Measurements from ENCODE around the gene POLR2H. TPM values are rescaled to one million over a fixed set of nuclear protein-coding genes. Genes with fewer than 3 reads are reported as not detected.
A peak's percentile ranks its signal among the peaks of the same experiment; 100 is the strongest.

Gene POLR2H
- total RNA-seq, 4 donors from 2014 or later = 58.1 to 113 (median 85.6) TPM

DNA sequence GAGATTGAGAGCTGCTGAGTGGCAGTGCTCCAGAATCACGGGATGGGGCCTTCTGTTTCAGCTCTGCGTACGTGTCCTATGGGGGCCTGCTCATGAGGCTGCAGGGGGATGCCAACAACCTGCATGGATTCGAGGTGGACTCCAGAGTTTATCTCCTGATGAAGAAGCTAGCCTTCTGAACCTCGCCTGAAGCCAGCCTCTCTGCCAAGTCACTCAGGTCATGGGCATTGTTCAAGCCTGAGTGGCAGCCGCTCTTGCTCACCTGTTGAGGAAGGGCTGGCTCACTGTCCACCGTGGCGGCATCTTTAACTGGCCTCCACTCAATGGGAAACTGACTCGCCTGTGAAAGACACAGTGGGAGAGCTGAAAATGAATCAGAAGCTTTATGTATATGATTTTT, 6.6 kb downstream of the POLR2H start:
- Histone ChIP-seq H3K4me1 (peaks cover 28 to 30% of the 10 kb centered on the region in 2 donors), H3K4me3 (replicated peaks in 1 of 3) (no peak overlapping the region), H3K27ac (peak overlapping the region in 1 of 3 donors; percentile 51), H3K27me3 (no peaks in the 10 kb centered on the region), H3K36me3 (peaks cover 3 to 11% of the 10 kb centered on the region in 2 donors), H3K9me3 (no peaks in the 10 kb centered on the region)
- 72 to 87% methylated on average over 8 to 9 of the region's 9 CpGs for WGBS, 2 donors
- intact Hi-C loops (cut with DNase I) = no loop called here
- TF ChIP-seq, protein P1, sequence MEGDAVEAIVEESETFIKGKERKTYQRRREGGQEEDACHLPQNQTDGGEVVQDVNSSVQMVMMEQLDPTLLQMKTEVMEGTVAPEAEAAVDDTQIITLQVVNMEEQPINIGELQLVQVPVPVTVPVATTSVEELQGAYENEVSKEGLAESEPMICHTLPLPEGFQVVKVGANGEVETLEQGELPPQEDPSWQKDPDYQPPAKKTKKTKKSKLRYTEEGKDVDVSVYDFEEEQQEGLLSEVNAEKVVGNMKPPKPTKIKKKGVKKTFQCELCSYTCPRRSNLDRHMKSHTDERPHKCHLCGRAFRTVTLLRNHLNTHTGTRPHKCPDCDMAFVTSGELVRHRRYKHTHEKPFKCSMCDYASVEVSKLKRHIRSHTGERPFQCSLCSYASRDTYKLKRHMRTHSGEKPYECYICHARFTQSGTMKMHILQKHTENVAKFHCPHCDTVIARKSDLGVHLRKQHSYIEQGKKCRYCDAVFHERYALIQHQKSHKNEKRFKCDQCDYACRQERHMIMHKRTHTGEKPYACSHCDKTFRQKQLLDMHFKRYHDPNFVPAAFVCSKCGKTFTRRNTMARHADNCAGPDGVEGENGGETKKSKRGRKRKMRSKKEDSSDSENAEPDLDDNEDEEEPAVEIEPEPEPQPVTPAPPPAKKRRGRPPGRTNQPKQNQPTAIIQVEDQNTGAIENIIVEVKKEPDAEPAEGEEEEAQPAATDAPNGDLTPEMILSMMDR (IDR thresholded peaks at IDR 0.05) = no peak
- TF ChIP-seq POLR2A (IDR thresholded peaks at IDR 0.05) = no peak
- DNase-seq = no peak

DNA sequence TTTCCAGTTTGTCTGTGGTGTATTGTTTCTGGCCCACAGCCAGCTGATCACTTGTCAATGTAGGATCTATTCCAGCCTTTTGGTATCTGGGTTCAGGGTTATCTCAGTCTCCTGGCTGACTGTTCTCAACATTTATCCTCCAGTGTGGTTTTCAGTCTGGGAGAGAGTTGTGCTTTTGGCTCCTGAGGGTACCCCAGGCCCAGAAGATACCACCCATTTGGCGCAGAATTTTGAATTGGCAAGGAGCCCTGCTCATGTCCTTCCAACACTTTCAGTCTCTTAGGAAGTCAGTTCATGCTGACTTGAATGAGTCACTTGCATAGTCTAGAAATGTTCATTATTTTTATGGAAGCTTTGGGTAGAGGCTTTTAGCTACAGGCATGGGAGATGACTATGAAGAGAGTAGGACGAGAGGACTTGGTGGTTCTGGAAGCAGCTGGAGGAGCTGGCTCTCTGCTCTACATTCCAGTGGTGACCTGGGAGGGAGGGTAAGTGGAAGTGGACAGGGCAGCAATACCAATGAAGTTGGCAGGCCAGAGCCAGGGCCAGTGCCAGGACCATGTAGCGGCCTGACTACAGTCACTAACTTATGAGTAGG, 7.2 kb downstream of the POLR2H start:
- Histone ChIP-seq H3K27ac (peak overlapping the region in 1 of 3 donors; percentile 51), H3K36me3 (peaks cover 3 to 11% of the 10 kb centered on the region in 2 donors), H3K4me3 (replicated peaks in 1 of 3) (no peak overlapping the region), H3K9me3 (no peaks in the 10 kb centered on the region), H3K27me3 (no peaks in the 10 kb centered on the region), H3K4me1 (peaks cover 25 to 28% of the 10 kb centered on the region in 2 donors)
- TF ChIP-seq, protein P1 (IDR thresholded peaks at IDR 0.05) = no peak
- TF ChIP-seq POLR2A (IDR thresholded peaks at IDR 0.05) = no peak
- peak; percentile 63 to 75 for DNase-seq
- WGBS, 2 donors = 49 to 51% methylated on average over 3 of the region's 3 CpGs
- intact Hi-C loops (cut with DNase I) = no loop called here

DNA sequence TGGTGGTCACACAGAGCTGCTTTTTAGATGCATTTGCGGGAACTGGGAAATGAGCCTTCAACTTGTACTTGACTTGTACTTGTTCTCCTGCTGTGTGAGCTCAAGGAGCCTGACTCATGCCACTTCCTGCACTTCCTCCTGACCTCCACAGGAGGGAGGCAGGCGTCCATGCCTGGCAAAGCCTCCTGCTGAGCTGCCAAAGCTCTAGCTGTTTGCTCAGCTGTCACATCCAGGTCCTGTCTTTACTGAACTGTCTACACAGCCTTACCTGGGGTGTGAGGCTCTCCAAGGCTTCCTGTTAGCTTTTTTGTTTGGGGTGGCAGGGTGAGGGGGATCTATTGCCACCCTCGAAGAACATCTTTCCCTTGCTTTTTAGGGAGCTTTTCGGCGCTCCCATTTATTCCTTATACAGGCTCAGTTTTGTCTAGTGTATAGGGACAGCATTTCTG, 10.1 kb downstream of the POLR2H start:
- Histone ChIP-seq H3K36me3 (peaks cover 0 to 10% of the 10 kb centered on the region in 2 donors), H3K27ac (no peak overlapping the region), H3K4me3 (replicated peaks in 1 of 3) (no peak overlapping the region), H3K9me3 (no peaks in the 10 kb centered on the region), H3K27me3 (no peaks in the 10 kb centered on the region), H3K4me1 (peaks cover 15 to 16% of the 10 kb centered on the region in 2 donors)
- WGBS, 2 donors = 42 to 48% methylated on average over 5 of the region's 5 CpGs
- TF ChIP-seq, protein P1 (IDR thresholded peaks at IDR 0.05) = peak; percentile 78 to 97 (median 96)
- no peak for TF ChIP-seq POLR2A (IDR thresholded peaks at IDR 0.05)
- intact Hi-C loops (cut with DNase I) = loop anchor here (5.0 to 10.0 kb wide), 2 partner anchors 141 to 173 kb away; no protein-coding TSS in a partner anchor
- peak; percentile 87 to 90 for DNase-seq

DNA sequence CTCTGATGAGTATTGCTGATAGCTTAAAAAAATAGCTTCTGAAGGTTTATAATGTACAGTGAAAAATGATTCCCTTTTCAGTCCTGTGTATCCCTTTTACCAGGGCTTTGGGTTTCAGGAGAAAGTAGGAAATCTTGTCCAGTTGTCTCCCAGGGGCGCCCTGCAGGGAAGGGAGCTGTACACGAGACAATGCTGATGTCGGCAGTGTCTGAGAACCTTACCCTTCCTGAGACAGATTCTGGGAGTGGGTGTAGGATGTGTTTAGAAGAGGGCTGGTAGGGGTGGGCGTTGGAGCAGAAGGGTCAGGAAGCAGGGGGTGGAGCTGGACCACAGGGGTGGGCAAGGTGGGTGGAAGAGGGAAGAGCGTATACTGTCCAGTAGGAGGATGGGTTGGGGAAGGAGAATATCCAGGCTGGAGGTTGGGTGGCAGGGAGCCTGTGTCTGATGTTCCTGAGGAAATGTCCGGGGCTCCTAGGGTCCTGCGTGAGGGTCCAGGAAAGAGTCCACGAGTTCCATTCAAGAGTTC, 10.8 kb downstream of the POLR2H start:
- intact Hi-C loops (cut with DNase I) = loop anchor here (5.0 to 10.0 kb wide), 2 partner anchors 140 to 172 kb away; no protein-coding TSS in a partner anchor
- no peak for DNase-seq

More for the DNA sequence above, 10.8 kb downstream of the POLR2H start:
- WGBS, 2 donors = 65 to 69% methylated on average over 8 of the region's 8 CpGs
- H3K4me1 ChIP-seq = peaks cover 15 to 16% of the 10 kb centered on the region in 2 donors
- H3K36me3 ChIP-seq = peaks cover 0 to 6% of the 10 kb centered on the region in 2 donors
- no peaks in the 10 kb centered on the region for H3K27me3 ChIP-seq
- no peaks in the 10 kb centered on the region for H3K9me3 ChIP-seq
- TF ChIP-seq POLR2A (IDR thresholded peaks at IDR 0.05) = no peak
- TF ChIP-seq, protein P1 (IDR thresholded peaks at IDR 0.05) = no peak
- H3K4me3 ChIP-seq (replicated peaks in 1 of 3) = no peak overlapping the region
- no peak overlapping the region for H3K27ac ChIP-seq

All from thyroid gland (tissue), 4 donors.